Loucy (cell line): ENCODE measurements around the gene GAB2.
A peak's percentile ranks its signal among the peaks of the same experiment; 100 is the strongest.

Experiments used
- H2AFZ ChIP-seq: fragments of 200-600 bp; sonication (generic); 2 replicates; pipeline ENCODE4 v1.6.0; 2016; ENCODE audit warnings: antibody characterized with exemption, mild to moderate bottlenecking, low read length, moderate library complexity
- H3F3A ChIP-seq: fragments of 200-600 bp; 2 replicates; pipeline ENCODE4 v1.6.0; 2016; ENCODE audit warnings: antibody characterized with exemption, low read depth, mild to moderate bottlenecking
- H3K27me3 ChIP-seq: fragments of 200-600 bp; sonication (generic); 2 replicates; pipeline ENCODE4 v1.6.1; 2014; ENCODE audit warnings: low read length, mild to moderate bottlenecking; ENCODE audit not compliant: insufficient read depth, poor library complexity, severe bottlenecking
- H3K36me3 ChIP-seq: fragments of 200-600 bp; sonication (generic); 2 replicates; pipeline ENCODE4 v1.6.1; 2016; ENCODE audit warnings: low read length; ENCODE audit not compliant: insufficient read depth
- H3K4me1 ChIP-seq: fragments of 200-600 bp; sonication (generic); 2 replicates; pipeline ENCODE4 v1.5.1; 2014; ENCODE audit warnings: low read length, mild to moderate bottlenecking; ENCODE audit not compliant: insufficient read depth, poor library complexity, severe bottlenecking
- H3K4me2 ChIP-seq: fragments of 200-600 bp; sonication (generic); 2 replicates; pipeline ENCODE4 v1.6.0; 2014; ENCODE audit warnings: antibody characterized with exemption, low read length, low read depth, mild to moderate bottlenecking; ENCODE audit not compliant: poor library complexity, severe bottlenecking
- H3K4me3 ChIP-seq: fragments of 200-600 bp; sonication (generic); 2 replicates; pipeline ENCODE4 v1.5.1; 2014; ENCODE audit warnings: low read length, mild to moderate bottlenecking, mixed read lengths; ENCODE audit not compliant: poor library complexity, severe bottlenecking
- H3K79me2 ChIP-seq: fragments of 200-600 bp; sonication (generic); 2 replicates; pipeline ENCODE4 v1.6.1; 2014; ENCODE audit warnings: low read length; ENCODE audit not compliant: insufficient read depth
- H3K9ac ChIP-seq: fragments of 200-600 bp; sonication (generic); 2 replicates; pipeline ENCODE4 v1.6.0; 2014; ENCODE audit warnings: mild to moderate bottlenecking, low read depth, low read length, moderate library complexity; ENCODE audit not compliant: poor library complexity, severe bottlenecking
- H3K9me2 ChIP-seq: fragments of 200-600 bp; sonication (generic); replicated peaks from 2 replicates; pipeline ENCODE4 v1.6.1; 2016; ENCODE audit warnings: low read depth, low read length, mixed read lengths
- H3K9me3 ChIP-seq: fragments of 200-600 bp; sonication (generic); 2 replicates; pipeline ENCODE4 v1.6.1; 2014; ENCODE audit warnings: mild to moderate bottlenecking, antibody characterized with exemption, low read length, low read depth; ENCODE audit not compliant: insufficient read depth
- H4K20me1 ChIP-seq: fragments of 200-600 bp; sonication (generic); 2 replicates; pipeline ENCODE4 v1.6.0; 2014; ENCODE audit warnings: antibody characterized with exemption, low read length, mild to moderate bottlenecking; ENCODE audit not compliant: insufficient read depth, poor library complexity, severe bottlenecking
- CTCF ChIP-seq: fragments of 200-600 bp; sonication (generic); conservative IDR thresholded peaks from 2 replicates; pipeline ENCODE4 v1.5.1; 2014; ENCODE audit warnings: mild to moderate bottlenecking, antibody characterized with exemption, low read length
- EZH2phosphoT487 ChIP-seq: fragments of 200-600 bp; IDR thresholded peaks from 2 replicates; pipeline ENCODE4 v1.6.1; 2018; ENCODE audit warnings: antibody characterized with exemption, mild to moderate bottlenecking, moderate library complexity, borderline replicate concordance

GAB2 gene

GRCh38 chr11:78266451-78266850 lies 151.2 kb downstream of the GAB2 start:
- no peaks in the 10 kb centered on the region for H3K9me3 ChIP-seq
- no peak overlapping the region for H3K4me2 ChIP-seq
- no peaks in the 10 kb centered on the region for H3K36me3 ChIP-seq
- H3K4me1 ChIP-seq = no peaks in the 10 kb centered on the region
- no peaks in the 10 kb centered on the region for H3K79me2 ChIP-seq
- H3K9me2 ChIP-seq = no peaks in the 10 kb centered on the region
- no peak for TF ChIP-seq EZH2phosphoT487
- TF ChIP-seq CTCF = peak; percentile 14; the same call in 1 of the 2 replicates
- no peak overlapping the region for H2AFZ ChIP-seq
- no peak overlapping the region for H3K4me3 ChIP-seq
- no peak overlapping the region for H3K9ac ChIP-seq
- no peaks in the 10 kb centered on the region for H3F3A ChIP-seq
- no peaks in the 10 kb centered on the region for H3K27me3 ChIP-seq
- H4K20me1 ChIP-seq = no peaks in the 10 kb centered on the region

GRCh38 chr11:78265326-78265725 lies 152.3 kb downstream of the GAB2 start:
- H3K4me1 ChIP-seq = no peaks in the 10 kb centered on the region

GRCh38 chr11:78262691-78263090 lies 154.9 kb downstream of the GAB2 start:
- no peak overlapping the region for H3K9ac ChIP-seq
- no peaks in the 10 kb centered on the region for H3F3A ChIP-seq
- no peaks in the 10 kb centered on the region for H3K9me2 ChIP-seq
- H3K4me2 ChIP-seq = no peak overlapping the region
- TF ChIP-seq EZH2phosphoT487 (no peak), CTCF (no peak)
- no peaks in the 10 kb centered on the region for H3K36me3 ChIP-seq
- H2AFZ ChIP-seq = no peak overlapping the region
- H3K4me1 ChIP-seq = no peaks in the 10 kb centered on the region
- no peaks in the 10 kb centered on the region for H3K9me3 ChIP-seq
- no peaks in the 10 kb centered on the region for H4K20me1 ChIP-seq
- H3K79me2 ChIP-seq = no peaks in the 10 kb centered on the region
- no peaks in the 10 kb centered on the region for H3K27me3 ChIP-seq
- no peak overlapping the region for H3K4me3 ChIP-seq

More at GRCh38 chr11:78265326-78265725, 152.3 kb downstream of the GAB2 start:
- no peaks in the 10 kb centered on the region for H4K20me1 ChIP-seq
- H3K9me3 ChIP-seq = no peaks in the 10 kb centered on the region
- H3F3A ChIP-seq = no peaks in the 10 kb centered on the region
- H3K27me3 ChIP-seq = no peaks in the 10 kb centered on the region
- no peak overlapping the region for H3K9ac ChIP-seq
- TF ChIP-seq CTCF (no peak), EZH2phosphoT487 (no peak)
- H3K79me2 ChIP-seq = no peaks in the 10 kb centered on the region
- H3K9me2 ChIP-seq = no peaks in the 10 kb centered on the region
- H3K4me2 ChIP-seq = no peak overlapping the region
- no peak overlapping the region for H3K4me3 ChIP-seq
- no peaks in the 10 kb centered on the region for H3K36me3 ChIP-seq
- no peak overlapping the region for H2AFZ ChIP-seq
